Fibroblast of lung (primary cell): ENCODE data around the gene SLC16A10.
"Not testable (repeated sequence)": the region's sequence is repeated elsewhere in the genome, so short reads cannot be mapped to it uniquely, and the experiment has no call there.

Experiments
- EZH2 ChIP-seq: IDR thresholded peaks from 2 replicates; pipeline ENCODE4 v1.5.1; 2012; ENCODE audit warnings: low read length, control low read depth, mild to moderate bottlenecking; ENCODE audit errors: missing control alignments
- TF ChIP-seq, protein P1 (sequence below), 2 donors: IDR thresholded peaks in 1 of 2; conservative IDR thresholded peaks in 1 of 2; 1 replicate in 1 of 2; 2 replicates in 1 of 2; pipeline ENCODE4 v1.5.1; 2011 to 2012; ENCODE audit warnings: low read length in 2 of 2, control low read depth in 1 of 2, inconsistent platforms in 1 of 2, low read depth in 1 of 2, mild to moderate bottlenecking in 1 of 2

- TF ChIP-seq EZH2 = not testable (repeated sequence)
- TF ChIP-seq, protein P1, sequence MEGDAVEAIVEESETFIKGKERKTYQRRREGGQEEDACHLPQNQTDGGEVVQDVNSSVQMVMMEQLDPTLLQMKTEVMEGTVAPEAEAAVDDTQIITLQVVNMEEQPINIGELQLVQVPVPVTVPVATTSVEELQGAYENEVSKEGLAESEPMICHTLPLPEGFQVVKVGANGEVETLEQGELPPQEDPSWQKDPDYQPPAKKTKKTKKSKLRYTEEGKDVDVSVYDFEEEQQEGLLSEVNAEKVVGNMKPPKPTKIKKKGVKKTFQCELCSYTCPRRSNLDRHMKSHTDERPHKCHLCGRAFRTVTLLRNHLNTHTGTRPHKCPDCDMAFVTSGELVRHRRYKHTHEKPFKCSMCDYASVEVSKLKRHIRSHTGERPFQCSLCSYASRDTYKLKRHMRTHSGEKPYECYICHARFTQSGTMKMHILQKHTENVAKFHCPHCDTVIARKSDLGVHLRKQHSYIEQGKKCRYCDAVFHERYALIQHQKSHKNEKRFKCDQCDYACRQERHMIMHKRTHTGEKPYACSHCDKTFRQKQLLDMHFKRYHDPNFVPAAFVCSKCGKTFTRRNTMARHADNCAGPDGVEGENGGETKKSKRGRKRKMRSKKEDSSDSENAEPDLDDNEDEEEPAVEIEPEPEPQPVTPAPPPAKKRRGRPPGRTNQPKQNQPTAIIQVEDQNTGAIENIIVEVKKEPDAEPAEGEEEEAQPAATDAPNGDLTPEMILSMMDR (conservative IDR thresholded peaks at IDR 0.05 in 1 of 2, IDR thresholded peaks at IDR 0.05 in 1 of 2; ENCODE audit: low read depth in 1 of 2, low read length in 2 of 2) = not testable (repeated sequence)
Observed at GRCh38 chr6:111134236-111134869, 47.0 kb downstream of the SLC16A10 start.
